WI38 (cell line): Measurements from ENCODE around the gene SSX3.
"Not testable (repeated sequence)": the region's sequence is repeated elsewhere in the genome, so short reads cannot be mapped to it uniquely, and the experiment has no call there.

Experiments
- H3K4me3 ChIP-seq: 2 replicates; pipeline ENCODE4 v1.5.1; 2011; ENCODE audit warnings: low read depth, mild to moderate bottlenecking, control low read depth, low read length
- CTCF ChIP-seq: IDR thresholded peaks from 2 replicates; pipeline ENCODE4 v1.5.1; 2012; ENCODE audit warnings: low read depth, mild to moderate bottlenecking, control low read depth, low read length

Gene SSX3

GRCh38 chrX:48356315-48357094 lies at the start of gene SSX3:
Gene SSX3 (minus strand): TSS chrX:48356703. CDS start chrX:48355249, 1,454 bp downstream.
- not testable (repeated sequence) for H3K4me3 ChIP-seq

DNA sequence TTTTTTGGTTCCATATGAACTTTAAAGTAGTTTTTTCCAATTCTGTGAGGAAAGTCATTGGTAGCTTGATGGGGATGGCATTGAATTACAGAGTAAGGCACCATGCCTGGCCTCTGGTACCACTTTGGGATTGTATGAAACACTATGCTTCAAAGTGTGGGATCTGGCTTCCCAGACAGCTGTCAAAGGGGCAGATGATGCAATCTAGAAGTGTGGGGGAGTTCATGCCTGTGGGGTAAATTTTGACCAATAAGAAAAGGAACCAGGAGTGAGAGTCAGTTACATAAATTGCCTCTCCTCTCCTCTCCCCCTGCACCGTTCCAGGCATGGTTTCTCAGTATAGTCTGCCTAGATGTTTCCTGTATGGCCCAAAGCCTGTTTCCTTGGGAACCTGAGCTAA lies 41.3 kb upstream of the SSX3 start:
- H3K4me3 ChIP-seq, result not testable (repeated sequence)

DNA sequence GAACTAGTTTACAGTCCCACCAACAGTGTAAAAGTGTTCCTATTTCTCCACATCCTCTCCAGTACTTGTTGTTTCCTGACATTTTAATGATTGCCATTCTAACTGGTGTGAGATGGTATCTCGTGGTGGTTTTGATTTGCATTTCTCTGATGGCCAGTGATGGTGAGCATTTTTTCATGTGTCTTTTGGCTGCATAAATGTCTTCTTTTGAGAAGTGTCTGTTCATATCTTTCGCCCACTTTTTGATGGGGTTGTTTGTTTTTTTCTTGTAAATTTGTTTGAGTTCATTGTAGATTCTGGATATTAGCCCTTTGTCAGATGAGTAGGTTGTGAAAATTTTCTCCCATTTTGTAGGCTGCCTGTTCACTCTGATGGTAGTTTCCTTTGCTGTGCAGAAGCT lies 40.4 kb upstream of the SSX3 start:
- not testable (repeated sequence) for H3K4me3 ChIP-seq

DNA sequence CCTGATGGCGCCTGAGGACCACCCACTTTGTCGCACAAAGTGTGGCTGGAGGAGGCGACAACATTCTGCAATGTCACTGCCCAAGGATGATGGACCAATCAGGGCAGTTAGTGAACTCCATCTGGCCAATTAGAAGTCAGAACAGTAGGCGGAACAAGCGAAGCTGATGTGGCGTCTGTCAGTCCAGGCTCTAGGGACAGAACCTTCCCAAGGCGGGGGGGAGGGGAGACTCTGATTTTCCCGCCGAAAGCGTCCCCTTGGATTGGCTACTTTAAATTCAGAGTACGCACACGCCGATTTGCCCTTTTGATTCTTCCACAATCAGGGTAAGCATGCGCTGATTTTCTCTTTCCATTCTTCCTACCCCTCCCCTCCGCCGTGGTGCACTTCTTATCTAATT lies 26.7 kb upstream of the SSX3 start, which contains the start of gene SSX4:
Gene SSX4 (plus strand): TSS at position 301 of the 400 bp plus-strand sequence. CDS start 515 bp downstream, outside the sequence.
- H3K4me3 ChIP-seq, result not testable (repeated sequence)

GRCh38 chrX:48370408-48370807 lies 13.9 kb upstream of the SSX3 start:
- not testable (repeated sequence) for H3K4me3 ChIP-seq

GRCh38 chrX:48367717-48368408 lies 11.4 kb upstream of the SSX3 start:
- H3K4me3 ChIP-seq, result not testable (repeated sequence)

DNA sequence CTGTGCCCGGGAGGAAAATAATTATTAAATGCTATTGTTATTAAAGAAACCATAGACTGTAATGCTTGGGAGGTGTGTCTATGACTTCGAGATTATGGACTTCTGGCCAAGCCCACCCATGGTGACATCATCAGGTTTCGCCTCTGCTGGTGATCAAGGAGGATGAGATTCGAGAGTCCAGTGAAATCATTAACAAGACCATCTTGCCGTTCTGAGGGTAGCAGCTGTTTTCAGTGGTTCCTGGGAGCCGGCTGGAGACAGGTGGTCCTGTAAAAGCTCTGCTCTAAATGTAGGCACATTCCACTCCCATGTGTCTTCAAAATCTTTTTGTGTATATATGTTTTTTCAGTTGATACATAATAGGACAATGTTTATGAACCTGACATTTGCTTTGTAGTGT lies 2.8 kb upstream of the SSX3 start:
- not testable (repeated sequence) for H3K4me3 ChIP-seq

DNA sequence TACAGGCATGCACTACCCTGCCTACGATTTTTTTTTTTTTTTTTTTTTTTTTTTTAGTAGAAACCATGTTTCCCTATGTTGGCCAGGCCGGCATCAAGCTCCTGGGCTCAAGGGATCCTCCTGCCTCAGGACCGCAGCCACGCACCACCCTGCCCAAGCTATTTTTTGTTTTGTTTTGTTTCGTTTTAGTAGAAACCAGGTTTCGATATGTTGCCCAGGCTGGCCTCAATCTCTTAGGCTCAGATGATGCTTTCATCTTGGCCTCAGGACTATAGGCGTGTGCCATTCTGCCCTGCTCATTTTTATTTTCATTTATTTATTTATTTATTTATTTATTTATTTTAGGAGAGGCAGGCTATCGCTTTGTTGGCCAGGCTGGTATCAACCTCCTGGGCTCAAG lies 1.2 kb upstream of the SSX3 start:
- H3K4me3 ChIP-seq, result no peak overlapping the region
- no peak for TF ChIP-seq CTCF

- H3K4me3 ChIP-seq, result not testable (repeated sequence)
These were observed 10.4 kb downstream of the SSX3 start for GRCh38 chrX:48346059-48346458.

GRCh38 chrX:48313996-48314395 lies 42.5 kb downstream of the SSX3 start:
- H3K4me3 ChIP-seq, result not testable (repeated sequence)

DNA sequence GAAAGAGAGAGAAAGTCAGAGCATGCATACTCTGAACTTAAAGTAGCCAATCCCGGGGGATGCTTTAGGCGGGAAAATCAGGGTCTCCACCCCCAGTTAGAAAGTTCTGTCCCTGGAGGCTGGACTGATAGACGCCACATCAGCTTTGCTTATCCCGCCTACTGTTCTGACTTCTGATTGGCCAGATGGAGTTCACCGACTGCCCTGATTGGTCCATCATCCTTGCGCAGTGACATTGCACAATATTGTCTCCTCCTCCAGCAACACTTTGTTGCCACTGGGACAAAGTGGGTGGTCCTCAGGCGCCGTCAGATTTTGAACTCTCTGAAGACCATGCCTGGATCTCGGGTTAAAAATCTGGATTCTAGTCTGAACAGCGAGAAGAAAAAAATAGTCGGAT lies 50.3 kb downstream of the SSX3 start:
- no peak overlapping the region for H3K4me3 ChIP-seq
- no peak for TF ChIP-seq CTCF
